Glomerular visceral epithelial cell (primary cell): ENCODE measurements around the gene INTS15.

ENCODE experiments used
- DNase-seq: peaks from one replicate; pipeline ENCODE4 v3.0.0-alpha.2; 2016; ENCODE audit errors: extremely low spot score

Gene INTS15

DNA sequence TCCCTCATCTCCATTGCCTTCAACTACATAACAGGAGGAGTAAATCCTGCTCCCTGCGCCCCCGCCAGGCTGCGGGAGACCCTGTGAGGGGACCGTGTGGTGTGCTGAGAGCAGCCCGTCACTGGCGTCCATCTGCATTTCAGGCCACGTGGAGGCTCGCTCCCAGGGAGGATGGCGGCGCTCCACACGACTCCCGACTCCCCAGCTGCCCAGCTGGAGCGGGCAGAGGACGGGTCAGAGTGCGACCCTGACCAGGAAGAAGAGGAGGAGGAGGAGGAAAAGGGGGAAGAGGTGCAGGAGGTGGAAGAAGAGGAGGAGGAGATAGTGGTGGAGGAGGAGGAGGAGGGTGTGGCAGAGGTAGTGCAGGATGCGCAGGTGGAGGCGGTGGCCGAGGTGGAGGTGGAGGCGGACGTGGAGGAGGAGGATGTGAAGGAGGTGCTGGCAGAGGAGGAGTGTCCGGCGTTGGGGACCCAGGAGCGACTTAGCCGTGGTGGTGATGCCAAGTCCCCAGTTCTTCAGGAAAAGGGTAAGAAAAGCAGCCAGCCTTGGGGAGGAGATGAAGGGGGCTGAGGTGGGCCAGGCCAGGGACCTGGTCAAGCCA, 52.5 kb downstream of the INTS15 start:
- DNase-seq = no peak

DNA sequence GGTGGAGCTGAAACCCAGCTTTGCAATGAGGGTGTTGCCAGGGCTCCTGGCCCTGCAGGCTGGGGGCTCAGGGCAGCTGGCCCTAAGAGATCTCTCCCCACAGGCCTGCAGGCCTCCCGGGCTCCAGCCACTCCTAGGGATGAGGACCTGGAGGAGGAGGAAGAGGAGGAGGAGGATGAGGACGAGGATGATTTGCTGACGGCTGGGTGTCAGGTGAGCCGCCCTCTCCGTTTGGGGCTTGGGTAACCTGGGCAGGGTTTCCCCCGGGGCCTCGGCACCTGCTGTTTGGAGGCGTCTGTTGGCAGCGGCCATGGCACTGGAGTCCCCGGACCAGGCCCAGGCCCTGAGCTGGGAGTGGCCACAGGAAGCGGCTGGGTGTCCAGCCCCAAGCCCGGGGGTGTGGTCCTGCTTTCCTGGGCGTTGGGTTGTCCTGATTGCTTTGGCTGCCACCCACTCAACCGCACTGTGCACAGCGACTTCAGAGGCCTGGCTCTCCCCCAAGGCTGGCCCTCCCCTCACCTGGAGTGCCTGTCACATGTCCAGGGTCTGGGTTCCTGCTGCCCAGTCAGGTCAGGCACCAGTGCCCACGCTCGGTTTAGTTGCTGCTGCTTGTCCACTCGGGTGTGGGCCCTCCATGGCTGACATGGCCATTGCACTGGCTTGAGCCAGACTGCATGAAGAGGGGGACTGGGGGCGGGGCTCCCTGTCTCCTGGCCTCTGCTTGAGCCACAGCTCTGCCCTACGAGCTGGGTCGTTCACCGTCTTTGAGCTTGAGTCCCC, 53.2 kb downstream of the INTS15 start:
- no peak for DNase-seq

DNA sequence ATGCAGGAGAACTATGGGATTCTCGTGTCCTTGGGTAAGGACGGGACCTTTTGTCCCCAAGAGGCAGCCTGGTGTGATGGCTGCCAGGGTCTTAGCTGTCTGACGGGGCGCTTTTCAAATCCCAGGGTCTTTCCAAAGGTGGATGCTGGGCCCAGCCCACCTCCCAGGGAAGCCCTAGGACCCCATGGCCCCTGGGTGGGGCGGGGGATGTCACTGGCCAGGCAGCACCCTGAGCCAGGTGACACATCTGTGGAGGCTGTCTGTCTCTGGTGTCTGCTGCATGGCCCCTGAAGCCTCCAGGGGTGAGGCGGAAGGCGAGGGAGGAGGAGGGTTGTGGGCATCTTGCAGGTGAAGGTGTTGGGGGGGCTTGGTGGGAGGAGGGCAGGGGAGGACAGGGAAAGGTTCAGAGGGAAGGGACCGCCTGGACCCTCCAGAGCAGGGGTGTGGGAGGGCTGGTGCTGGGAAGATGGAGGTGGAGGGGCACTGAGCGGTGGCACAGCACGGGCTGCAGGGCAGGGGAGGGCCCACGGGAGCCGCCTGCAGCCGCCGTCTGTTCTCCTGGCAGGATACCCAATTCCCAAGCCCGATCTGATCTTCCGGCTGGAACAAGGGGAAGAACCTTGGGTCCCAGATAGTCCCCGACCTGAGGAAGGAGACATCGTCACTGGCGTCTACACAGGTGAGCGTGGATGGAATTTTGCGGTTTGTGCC, 54.2 kb downstream of the INTS15 start:
- no peak for DNase-seq

DNA sequence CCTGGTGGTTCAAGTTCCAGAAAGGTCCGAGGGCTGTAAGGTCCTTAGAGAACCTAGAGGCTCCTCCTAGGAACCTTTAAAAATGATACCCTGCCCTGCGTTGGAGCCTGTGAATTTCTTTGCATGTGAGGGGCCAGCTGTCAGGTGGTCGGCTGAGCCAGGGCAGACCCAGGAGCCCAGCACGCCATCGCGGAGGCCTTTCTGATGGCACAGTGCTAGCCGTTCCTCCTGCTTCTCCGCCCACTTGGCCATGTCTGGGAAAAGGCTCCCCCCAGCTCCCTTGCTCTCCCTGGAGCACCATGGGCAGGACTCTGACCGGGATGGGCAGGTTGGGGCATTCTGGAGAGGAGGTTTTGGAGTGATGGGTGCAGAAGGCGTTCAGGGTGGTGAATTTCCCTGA, 54.9 kb downstream of the INTS15 start:
- no peak for DNase-seq

DNA sequence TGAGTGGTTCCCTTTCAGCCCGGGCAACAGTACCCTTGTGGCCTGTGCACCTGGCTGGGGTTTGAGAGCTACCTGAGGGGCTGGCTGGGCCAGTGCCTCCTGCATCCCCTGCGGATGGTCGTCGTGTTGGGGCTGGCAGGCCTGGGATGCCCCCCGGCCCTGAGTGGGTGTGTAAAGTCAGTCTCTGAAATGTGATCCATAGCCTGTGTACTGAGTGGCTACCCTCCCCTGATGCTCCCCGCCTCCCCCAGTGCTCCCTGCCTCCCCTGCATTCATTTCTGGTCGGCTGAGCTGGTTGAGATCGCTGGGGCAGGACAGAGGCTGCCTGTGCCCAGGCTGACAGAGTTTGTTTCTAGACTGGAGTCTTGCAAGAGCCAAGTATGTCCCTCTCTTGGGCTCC, 56.6 kb downstream of the INTS15 start:
- DNase-seq = no peak

DNA sequence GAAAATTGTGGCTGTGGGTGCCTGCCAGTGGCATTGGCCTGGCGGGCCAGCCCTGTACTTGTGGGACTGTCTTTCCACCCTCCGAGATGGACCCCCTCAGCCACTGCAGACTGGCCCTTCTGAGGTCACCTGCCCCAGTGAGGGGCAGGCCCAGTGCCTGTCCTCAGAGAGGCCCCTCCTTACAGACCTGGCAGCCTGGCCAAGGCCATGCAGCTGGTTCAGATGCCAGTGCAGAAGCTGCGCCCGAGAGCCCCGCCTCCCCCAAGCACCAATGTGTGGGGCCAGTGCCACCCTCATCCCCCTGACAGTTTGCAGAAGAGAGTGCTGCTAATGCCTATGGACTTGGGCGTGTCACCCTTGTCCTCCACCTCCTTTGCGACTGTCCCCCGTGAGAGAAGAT, 57.3 kb downstream of the INTS15 start:
- DNase-seq = no peak

DNA sequence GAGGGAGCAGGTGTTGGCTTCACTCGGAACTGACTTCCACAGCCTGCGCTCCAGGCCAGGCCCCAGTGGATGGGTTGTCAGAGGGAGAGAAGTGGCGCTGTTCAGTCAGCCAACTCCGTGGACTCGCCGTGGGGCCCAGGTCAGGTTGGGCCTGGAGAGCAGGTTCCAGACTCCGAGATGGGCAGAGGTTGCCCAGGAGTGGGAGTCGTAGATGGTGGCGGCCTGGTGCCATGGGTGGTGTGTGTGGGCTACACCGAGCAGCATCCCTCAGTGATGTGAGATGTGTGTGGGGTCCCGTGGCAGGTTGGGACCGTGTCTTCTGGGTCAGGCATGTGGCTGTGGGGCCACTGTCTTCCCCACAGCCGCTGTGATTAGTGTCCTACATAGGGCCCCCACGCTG, 57.7 kb downstream of the INTS15 start:
- DNase-seq = no peak

DNA sequence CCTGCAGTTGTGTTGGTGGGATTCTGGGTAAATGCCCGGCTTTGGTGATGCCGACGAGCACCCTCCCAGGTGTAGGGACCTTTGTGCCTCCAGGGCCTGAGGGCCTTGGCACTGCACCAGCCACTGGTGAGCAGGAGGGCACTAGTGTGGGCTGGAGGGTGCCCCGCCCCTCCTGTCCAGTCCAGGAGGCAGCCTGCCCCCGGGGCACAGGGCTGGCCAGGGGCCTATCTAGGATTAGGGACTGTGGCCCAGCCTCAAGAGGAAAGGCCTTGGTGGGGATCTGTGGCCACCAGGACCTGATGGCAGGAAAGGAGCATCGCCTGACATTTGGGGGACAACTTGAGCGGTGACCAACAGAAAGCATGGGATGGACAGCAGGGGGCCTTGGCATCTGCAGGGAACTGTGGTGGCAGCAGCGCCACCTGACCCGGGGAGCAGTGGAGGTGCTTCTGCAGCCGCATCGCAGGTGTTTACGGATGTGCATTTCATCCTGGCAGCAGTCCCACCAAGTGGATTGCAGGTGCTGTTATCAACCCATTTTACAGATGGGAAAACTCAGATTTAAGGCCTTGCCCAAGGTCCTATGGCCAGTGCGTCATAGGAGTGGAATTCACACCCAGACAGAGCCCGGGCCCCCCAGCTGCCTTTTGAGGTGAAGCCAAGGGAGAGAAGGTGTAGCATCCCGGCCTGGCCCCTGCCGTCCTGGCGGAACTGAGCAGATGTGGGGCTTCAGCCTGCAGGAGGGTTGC, 58.4 kb downstream of the INTS15 start:
- DNase-seq = no peak

DNA sequence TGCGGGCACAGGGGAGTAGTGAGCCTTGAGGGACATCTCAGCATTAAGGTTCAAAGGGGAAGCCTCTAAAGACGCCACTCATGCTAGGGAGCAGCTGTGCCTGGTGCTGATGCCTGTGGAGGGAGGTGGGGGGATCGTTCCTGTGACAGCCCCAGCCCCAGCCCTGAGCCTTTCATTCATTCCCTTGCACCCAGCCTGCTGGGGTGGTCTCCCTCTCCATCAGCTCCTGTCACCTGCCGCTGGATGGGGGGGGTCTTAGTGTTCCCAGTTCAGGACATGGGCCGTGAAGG, 58.9 kb downstream of the INTS15 start:
- no peak for DNase-seq

DNA sequence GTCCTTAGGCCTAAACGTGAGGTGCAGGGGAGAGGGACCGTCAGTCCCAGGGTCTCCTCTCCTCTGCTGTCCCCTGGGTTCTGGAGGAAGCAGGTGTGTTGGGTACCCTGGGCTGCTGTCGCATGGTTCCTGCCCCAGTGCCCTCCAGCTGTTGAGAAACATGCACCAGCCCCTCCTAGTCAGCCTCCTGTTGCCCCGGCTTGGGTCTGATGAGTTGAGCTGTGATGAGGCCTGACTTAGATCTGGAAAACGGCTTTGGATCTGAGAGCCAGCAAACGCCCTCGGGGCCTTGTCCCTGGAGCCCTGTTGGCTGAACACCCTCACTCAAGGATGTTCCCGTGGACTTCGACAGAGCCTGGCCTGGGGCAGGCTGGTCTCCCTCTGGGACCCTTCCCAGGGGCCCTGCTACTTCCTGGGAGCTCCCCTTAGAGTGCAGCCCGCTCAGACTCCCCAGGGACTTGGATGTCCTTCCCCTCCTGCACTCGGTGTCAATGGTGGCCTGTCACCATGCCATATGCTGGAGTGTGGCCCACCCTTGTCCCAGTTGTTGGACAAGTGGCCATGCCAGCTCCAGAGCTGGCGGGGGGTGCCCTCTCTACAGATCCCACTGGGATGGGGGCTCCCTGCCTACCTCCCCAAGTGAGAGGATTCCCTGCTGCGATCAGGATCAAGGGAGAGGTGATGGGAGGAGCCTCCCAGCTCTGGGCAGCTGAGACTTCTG, 59.6 kb downstream of the INTS15 start:
- DNase-seq = no peak

DNA sequence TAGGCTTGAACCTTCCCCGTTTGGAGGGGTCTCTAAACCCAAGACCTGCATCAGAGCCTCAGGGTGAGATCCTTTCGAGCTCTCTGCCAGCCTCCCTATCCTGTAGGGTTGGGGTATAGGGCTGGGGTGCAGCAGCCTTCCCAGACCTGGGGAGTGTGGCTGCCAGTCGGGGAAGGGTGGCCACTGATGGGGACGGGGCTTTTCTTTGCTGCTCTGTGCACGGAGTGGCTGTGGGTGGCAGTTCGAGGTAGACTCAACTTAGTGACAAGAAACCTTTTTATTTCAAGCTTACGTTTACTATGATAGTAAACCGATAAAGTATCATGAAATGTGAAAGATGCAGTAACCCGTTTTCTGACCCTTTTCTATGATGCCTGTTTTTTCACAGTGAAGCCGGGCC, 60.3 kb downstream of the INTS15 start:
- DNase-seq = no peak

DNA sequence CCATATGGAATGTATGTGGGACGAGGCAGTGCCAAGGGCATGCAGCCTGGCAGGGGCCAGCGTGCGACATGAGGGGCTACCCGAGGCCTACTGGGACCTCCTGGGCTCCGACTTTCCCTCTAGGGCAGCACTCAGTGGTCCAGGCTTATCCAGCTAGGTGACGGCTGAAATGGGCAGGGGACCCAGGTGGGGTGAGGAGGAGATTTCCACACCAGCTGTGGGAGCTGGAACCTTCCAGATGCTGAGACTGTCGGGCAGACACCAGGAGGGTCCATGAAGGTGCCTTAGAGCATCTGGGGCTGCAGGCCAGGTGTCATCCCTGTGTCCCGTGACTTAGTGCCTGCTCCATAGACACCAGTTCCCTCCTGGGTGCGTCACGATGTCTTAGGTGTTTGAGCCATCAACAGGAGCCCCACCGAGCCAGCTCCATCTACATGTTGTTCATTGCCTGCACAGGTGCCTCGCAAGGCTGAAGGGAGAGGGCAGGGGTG, 60.7 kb downstream of the INTS15 start:
- no peak for DNase-seq

DNA sequence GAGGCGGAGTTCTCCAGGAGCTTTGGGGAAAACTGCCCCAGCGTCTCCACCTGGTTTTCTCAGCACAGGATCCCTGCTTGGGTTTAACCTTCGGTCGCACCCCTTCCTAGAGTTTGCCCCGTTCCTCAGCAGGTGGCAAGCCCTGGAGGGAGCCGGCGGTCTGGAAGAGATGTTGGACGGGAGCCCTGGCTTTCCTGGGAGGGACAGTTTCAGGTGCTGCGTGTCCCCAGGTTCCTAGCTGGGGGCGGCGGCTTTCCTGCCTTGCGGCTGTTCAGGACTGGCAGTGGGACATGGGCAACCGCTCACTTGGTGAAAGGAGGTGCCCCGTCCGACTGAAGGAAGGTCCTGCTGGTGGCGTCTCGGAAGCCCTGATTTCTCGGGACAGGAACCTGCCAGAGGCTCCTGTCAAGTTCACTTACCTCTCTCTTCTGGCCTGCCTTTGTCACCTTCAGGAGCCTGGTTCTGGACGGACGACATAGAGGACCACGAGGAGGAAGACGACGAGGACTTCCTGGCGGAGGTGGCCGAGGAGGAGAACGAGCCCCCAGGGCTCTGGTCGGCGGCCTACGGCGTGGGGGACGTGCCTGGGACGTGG, 62.1 kb downstream of the INTS15 start:
- DNase-seq = no peak

DNA sequence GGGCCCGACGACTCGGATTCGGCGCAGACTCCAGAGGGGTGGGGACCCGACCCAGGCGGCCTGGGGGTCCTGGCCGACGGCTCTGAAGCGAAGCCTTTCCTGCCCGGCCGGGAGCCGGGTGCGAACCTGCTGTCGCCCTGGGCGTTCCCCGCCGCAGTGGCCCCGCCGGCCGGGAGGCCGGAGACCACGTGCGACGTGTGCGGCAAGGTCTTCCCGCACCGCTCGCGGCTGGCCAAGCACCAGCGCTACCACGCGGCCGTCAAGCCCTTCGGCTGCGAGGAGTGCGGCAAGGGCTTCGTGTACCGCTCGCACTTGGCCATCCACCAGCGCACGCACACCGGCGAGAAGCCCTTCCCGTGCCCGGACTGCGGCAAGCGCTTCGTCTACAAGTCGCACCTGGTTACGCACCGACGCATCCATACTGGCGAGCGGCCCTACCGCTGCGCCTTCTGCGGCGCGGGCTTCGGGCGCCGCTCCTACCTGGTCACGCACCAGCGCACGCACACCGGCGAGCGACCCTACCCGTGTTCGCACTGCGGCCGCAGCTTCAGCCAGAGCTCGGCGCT, 62.7 kb downstream of the INTS15 start:
- no peak for DNase-seq

DNA sequence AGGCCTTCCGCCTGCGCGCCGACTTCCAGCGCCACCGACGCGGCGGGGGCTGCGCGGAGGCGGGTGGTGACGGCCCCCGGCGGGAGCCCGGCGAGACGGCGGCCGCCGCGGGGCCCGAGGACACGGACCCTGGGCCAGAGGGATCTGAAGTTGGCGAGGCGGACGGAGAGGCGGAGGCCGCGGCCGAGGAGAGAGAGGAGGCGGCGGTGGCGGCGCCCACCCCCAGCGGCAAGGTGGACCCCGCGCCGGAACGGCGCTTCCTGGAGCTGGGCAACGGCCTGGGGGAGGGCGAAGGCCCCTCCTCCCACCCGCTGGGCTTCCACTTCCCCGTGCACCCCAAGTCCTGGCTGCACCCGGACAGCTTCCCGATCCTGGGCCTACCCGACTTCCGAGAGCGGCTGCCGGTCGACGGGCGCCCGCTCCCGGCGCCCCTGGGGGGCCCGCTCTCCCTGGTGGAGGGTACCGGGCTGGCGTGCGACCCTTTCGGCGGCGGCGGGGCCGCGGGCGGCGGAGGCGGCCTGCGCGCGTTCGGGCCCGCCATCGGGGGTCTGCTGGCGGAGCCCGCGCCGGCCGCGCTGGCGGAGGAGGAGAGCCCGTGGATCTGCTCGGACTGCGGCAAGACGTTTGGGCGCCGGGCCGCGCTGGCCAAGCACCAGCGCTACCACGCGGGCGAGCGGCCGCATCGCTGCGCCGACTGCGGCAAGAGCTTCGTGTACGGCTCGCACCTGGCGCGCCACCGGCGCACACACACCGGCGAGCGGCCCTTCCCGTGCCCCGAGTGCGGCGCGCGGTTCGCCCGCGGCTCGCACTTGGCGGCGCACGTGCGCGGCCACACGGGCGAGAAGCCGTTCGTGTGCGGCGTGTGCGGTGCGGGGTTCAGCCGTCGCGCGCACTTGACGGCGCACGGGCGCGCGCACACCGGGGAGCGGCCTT, 63.5 kb downstream of the INTS15 start:
- no peak for DNase-seq

DNA sequence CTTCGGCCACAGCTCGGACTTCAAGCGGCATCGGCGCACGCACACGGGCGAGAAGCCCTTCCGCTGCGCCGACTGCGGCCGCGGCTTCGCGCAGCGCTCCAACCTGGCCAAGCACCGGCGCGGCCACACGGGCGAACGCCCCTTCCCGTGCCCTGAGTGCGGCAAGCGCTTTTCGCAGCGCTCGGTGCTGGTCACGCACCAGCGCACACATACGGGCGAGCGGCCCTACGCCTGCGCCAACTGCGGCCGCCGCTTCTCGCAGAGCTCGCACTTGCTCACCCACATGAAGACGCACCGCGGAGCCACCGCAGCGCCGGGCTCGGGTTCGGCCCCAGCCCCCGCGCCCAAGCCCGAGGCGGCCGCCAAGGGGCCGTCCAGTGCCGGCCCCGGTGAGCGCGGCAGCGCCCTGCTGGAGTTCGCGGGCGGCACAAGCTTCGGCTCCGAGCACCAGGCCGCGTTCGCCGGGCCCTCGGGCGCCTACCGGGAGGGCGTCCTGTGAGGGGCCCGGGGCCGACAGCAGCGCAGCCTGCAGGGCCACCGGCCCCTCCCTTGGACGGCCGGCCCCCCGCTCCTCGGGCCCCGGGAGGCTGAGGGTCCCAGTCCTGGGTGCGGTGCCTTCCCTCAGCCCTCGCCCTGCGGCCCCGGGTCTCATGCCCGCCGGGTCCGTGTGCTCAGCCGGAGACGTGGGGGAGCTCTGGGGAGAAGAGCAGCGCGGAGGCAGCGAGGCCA, 64.5 kb downstream of the INTS15 start:
- no peak for DNase-seq

DNA sequence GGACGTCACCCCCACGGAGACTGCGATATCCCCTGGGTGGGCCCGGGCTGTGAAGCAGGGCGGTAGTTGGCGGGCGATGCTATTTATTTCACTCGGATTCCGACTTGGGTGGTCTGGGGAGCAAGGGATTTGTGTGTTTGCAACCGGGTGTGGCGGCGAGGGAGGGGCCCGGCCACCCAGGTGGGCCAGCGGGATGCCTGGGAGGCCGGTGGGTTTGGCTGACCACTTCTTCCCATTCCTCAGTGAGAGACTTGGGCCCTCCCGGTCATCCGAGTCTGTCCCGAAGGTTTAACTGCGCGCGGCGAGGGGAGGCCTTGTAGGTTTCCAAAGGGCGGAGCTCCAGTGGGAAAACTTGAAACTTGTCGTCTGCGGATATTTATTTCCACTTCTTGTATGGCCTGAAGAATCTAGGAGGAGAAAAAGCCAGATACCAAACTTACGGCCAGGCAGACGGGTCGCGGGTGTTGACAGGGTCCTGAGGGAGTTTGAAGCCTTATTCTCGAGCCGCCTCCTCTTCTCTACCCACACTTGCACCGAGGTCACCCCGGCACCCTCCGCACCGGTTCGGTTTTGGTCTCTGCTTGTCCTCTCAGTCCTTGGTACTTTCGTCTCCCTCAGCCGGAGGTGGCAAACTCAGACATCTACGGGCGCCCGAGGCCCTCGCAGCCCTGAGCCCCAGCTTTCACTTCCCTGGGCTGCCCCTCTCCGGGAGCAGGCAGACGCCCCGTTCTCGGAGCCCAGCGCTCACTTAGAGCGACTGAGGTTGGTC, 65.2 kb downstream of the INTS15 start:
- DNase-seq = no peak

DNA sequence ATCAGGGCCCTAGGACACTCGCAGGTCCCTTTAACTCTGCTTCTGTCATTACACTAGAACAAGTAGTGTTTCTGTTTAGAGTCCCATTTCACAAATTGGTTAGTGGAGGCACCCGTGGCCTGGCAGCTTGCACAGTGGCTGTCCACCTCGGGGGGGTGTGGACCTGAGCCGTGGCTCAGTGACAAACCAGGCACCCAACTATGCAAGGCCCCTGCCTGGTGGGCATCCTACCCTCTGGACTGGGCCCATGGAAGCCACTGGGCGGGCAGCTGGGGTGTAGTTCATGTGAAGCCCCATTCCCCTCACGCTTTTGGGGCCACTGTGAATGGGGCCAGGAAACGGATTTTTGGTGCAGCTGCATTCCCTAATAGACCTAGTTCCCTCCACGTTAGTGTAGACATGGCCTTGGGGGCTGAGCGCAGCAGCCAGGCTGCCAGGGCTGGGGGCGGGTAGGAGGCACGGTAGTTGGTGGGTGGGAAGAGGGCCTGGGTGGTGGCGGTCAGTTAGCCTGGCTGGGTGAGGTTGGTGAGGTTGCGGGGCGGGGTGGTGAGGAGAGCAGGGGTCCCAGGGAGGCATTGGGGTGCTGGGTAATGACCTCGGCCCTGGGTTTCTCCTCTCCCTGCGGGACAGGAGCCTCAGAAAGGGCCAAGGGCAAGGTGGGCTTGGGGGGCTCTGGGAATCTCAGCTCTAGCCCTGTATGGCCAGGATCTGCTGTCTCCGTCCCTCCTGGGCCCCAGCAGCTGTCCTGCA, 66.0 kb downstream of the INTS15 start:
- DNase-seq = no peak
